HS-5 (cell line): ENCODE data around the gene TUBB2A.
A peak's percentile ranks its signal among the peaks of the same experiment; 100 is the strongest.
"Not testable (repeated sequence)": the region's sequence is repeated elsewhere in the genome, so short reads cannot be mapped to it uniquely, and the experiment has no call there.

ENCODE experiments used
- DNase-seq: peaks from one replicate; pipeline ENCODE4 v3.0.0-alpha.2; 2012; ENCODE audit warnings: low read depth

The TUBB2A gene

GRCh38 chr6:3157131-3157933 lies at the start of gene TUBB2A:
Gene TUBB2A, minus strand, starts transcription at chr6:3157544. Its CDS starts 81 bp downstream, at chr6:3157463.
- no peak for DNase-seq

- DNase-seq: no peak
These were observed 49.1 kb upstream of the TUBB2A start for GRCh38 chr6:3206339-3207015.

DNA sequence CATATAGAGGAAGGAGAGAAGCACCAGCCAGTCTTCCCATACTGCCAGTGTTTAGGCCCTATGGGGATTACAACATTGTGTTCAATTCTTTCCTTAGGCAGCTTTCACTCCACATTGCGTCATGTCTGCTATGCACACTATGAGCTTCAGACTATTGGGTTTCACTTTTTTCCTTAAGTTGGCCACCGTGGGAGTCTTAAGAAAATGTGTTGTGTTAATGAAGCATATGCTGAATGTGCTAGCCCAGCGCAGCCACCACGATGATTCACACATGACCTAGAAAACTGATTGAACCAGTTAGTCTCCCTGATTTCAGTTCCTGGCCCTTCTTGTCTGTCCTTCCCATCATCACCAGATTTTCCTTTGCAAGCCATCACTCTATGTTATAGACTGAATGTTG lies 48.6 kb upstream of the TUBB2A start:
- DNase-seq: peak; percentile 47

- no peak for DNase-seq
These were observed 47.6 kb upstream of the TUBB2A start for GRCh38 chr6:3204921-3205320.

- no peak for DNase-seq
These were observed 45.8 kb upstream of the TUBB2A start for GRCh38 chr6:3202999-3203696.

- DNase-seq: no peak
These were observed 44.0 kb upstream of the TUBB2A start for GRCh38 chr6:3201388-3201787.

DNA sequence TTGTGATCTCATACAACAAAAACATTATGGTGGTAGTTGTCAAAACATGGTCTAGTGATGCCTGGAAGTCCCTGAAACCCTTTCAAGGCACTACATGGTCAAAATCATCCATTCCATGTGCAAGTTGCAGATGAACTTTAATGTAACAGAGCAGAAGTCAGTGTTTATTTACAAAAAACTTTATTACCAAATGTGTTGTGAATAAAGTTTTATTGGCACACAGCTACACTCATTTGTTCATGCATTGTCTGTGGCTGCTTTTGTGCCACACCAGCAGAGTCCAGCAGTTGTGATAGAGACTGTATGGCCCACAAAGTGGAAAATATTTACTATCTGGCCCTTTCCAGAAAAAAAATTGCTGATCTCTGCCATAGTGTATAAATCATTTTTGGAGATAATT lies 43.3 kb upstream of the TUBB2A start:
- no peak for DNase-seq

DNA sequence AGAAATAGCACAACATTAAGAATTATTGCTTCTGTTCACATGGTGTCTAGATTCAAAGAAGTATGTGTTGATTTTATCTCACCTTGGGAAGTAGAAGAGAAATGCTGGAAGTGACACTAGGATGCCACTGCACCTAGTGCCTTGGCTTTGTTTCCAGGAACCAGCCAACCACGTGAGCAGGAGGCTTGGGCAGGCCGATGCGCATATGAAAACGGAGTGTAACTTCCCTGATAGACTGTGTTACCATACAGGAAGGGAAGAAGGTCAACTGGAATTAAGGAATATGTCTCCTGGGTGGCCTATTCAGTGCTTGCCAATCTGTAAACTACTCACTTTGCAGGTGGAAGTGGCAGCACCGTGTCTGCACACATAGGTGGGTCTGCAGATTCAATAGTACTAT lies 42.0 kb upstream of the TUBB2A start:
- no peak for DNase-seq

- not testable (repeated sequence) for DNase-seq
These were observed 40.4 kb upstream of the TUBB2A start for GRCh38 chr6:3197734-3198133.

DNA sequence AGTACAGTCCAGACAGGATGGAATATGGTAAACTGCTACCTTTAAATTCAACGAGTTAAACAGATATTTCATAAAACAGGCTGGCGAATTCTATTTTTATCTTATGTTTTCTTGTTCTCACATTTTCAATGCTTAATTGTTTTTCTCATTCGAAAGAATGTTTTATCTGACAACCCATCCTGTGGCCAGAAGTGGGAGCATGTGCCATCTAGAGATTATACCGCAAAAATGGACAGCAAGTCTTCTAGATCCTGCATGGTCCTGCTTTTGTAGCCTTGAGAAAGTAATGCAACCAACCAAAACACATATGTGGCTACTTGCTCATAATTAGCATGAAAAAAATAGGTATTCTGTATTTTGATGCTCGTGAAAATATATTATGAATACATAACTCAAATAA lies 39.4 kb upstream of the TUBB2A start:
- DNase-seq: no peak

DNA sequence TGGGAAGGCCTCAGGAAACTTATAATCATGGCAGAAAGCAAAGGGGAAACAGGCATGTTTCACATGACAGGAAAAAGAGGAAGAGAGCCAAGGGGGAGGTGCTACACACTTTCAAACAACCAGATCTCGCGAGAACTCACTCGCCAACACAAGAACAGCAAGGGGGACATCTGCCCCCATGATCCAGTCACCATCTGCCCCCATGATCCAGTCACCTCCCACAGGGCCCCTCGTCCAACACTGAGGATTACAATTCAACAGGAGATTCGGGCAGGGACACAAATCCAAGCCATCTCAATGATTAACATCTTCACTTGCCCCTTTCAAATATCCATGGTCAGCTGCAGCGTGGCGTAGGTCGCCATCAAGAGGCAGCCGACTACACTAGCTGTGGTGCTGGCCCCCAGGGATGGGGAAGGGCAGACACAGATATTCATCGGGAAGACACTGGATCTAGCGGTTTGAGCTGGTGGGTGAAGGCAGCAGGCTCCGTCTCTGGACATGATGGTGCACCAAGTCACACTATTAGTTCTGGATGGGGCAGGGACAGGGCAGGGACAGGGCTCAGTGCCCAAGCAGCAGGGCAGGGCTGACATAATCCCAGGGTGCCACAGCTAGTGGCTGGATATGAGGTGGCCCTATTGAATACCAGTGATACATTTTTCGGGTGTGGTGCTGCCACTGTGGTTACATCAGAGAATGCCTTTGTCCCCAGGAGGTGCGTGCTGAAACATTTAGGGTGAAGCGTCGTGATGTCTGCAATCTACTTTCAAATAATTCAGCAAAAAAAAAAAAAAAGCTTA lies 38.6 kb upstream of the TUBB2A start:
- no peak for DNase-seq

GRCh38 chr6:3195420-3195694 lies 38.0 kb upstream of the TUBB2A start:
- DNase-seq: no peak

DNA sequence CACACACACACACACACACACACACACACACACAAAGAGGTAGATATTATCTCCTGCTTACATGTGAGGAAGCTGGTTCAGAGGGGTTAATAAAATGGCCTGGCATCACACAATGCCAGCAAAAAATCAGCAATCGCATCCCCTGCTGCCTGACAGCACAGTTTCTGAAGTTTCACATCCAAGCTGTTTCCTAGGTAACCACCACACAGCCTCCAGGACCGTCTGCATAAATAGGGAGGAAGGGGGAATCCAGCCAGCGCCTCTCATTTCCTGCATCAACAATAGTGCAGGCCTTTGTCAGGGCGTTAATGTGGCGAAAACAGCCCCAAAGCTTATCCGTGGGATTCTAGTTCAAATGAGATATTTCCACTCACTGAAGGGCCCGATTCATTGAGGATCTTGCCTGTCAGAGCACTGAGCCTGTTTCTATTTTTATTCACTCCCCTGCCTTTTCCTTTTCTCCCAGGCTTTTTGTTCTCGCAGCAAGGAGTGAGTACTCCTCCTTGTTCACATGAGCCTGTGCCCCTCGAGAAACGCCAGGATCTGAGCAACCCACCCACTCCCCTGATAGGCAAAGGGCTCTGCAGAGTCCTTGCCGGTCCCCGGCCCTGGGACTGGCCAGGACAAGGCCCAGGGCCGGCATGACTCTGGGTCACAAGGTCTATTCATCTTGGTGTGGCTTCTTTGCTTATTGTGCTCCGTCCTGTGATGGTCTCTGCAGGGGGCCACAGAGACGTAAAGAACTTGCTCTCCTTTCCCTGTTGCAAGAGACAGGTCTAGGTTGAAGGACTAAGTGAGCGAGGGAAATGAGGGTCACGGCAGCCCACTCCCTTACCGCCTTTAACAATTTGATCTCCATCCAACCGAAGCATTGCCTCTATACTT lies 37.4 kb upstream of the TUBB2A start:
- DNase-seq: no peak

- DNase-seq: no peak
These were observed 35.9 kb upstream of the TUBB2A start for GRCh38 chr6:3193102-3193849.

GRCh38 chr6:3190779-3191178 lies 33.4 kb upstream of the TUBB2A start:
- no peak for DNase-seq

DNA sequence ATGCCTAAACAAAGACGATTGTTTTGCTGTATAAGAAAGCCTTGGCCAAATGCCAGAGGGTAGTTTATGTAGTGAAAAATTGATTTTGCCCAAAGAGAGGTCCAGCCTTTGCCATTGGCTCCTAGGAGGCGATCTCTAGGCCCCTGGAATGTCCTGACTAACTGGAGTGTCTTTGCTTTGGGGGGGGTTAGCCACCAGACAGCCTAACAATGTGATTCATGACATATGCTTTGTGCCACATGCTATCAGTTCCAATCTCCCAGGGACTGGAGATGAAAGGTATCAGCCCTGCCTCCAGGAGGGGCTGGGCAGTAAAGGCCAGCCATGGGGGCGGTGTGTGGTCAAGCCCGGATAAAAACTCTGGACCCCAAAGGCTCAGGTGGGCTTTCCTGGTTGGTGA lies 32.7 kb upstream of the TUBB2A start:
- DNase-seq: no peak

DNA sequence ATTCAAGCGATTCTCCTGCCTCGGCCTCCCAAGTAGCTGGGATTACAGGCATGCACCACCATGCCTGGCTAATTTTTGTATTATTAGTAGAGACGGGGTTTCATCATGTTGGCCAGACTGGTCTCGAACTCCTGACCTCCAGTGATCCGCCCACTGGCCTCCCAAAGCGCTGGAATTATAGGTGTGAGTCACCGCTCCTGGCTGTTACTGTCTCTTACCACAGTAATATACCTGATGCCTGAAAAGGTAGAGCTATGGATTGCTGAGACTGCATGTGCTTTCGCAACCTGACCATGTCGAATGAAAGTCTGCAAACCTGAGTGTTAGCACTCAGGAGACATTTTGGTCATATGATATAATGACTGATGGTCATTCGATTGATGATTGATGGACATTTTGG lies 31.8 kb upstream of the TUBB2A start:
- not testable (repeated sequence) for DNase-seq

GRCh38 chr6:3188262-3188661 lies 30.9 kb upstream of the TUBB2A start:
- DNase-seq: no peak

DNA sequence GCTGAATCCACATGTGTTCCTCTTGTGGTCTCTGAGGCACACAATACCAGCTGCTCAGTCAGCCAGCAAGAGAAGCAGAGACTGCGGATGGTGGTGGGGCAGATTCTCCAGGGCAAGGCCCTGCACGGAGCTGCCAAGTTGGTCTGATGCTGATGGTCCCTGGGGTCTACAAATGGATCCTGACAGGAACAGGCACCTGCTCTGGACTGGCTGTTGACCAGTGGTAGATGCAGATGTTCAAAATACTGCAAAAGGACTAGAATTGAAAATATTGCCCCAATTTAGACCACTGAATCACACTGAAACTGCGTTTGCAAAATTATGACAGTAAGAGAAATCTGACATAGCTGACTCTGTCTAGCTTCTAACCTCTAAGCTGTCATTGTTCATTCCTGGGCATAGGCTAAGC lies 29.6 kb upstream of the TUBB2A start:
- DNase-seq: no peak

DNA sequence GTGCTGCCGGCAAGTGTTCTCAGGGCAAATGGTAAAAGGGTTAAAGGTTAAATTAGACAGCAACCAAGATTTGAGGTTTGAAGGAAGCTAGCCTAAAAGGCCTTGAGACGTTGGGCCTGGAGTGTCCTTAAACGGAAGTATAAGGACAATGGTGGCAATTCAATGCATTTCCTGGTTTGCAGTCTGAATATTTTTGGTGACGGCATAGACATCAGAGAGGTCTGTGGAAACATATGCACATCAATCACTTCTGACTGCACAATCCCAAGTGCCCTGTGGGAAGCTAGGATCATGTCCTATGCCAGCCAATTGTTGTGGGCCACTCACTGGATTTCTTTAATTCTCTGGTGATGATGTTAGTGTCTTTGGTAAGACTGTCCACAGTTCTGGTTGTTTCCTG lies 25.7 kb upstream of the TUBB2A start:
- no peak for DNase-seq

- DNase-seq: no peak
These were observed 23.8 kb upstream of the TUBB2A start for GRCh38 chr6:3181105-3181504.
